Endothelial cell of umbilical vein (primary cell): Measurements from ENCODE around the gene RPL18. TPM values are rescaled to one million over a fixed set of nuclear protein-coding genes. Genes with fewer than 3 reads are reported as not detected.
A peak's percentile ranks its signal among the peaks of the same experiment; 100 is the strongest.

Experiments used
- BruUV-seq: library from RNA; stranded (reverse); fragments of 400-500 nt; replicated peaks from 2 replicates; lab custom pipeline; 2021; lab: Mats Ljungman, UMichigan
- CTCF ChIA-PET: fragments of 300-600, 350-600 bp; sonication (Branson Sonifier 250); formaldehyde crosslinking; loops from one replicate; lab custom pipeline; 2021; ENCODE audit warnings: antibody characterized with exemption, inconsistent platforms; lab: Charles Lee
- POLR2A ChIA-PET: fragments of 300-600, 350-600 bp; sonication (Branson Sonifier 250); formaldehyde crosslinking; loops from one replicate; lab custom pipeline; 2021; ENCODE audit warnings: antibody characterized with exemption, inconsistent platforms; lab: Charles Lee
- DNase-seq: peaks from one replicate; pipeline ENCODE4 v3.0.0-alpha.2; 2011; ENCODE audit warnings: low read depth, low spot score
- FAIRE-seq: peaks from 2 replicates; lab custom pipeline; 2011; peaks lifted over from hg19 to GRCh38; lab: Jason Lieb, UNC
- H2AFZ ChIP-seq: 2 replicates; pipeline ENCODE4 v1.6.0; 2012; ENCODE audit warnings: low read depth, low read length, control low read depth, inconsistent platforms
- H3K27ac ChIP-seq: 2 replicates; pipeline ENCODE4 v1.5.1; 2011; ENCODE audit warnings: low read depth, mild to moderate bottlenecking, control low read depth, low read length, moderate library complexity; ENCODE audit not compliant: insufficient read depth
- H3K27me3 ChIP-seq, 2 experiments: 2 replicates each; pipeline versions ENCODE4 v1.6.0 to v1.6.1; 2011; ENCODE audit warnings: low read length in 2 of 2, mixed read lengths in 1 of 2; ENCODE audit not compliant: control insufficient read depth in 2 of 2, insufficient read depth in 2 of 2
- H3K36me3 ChIP-seq, 2 experiments: 2 replicates in 1 of 2; 3 replicates in 1 of 2; pipeline ENCODE4 v1.5.1; 2011; ENCODE audit warnings: low read length in 2 of 2, mild to moderate bottlenecking in 1 of 2, moderate library complexity in 1 of 2; ENCODE audit not compliant: control insufficient read depth in 2 of 2, insufficient read depth in 2 of 2; ENCODE audit errors: extremely low read depth in 1 of 2
- H3K4me1 ChIP-seq: 3 replicates; pipeline ENCODE4 v1.5.1; 2011; ENCODE audit warnings: mild to moderate bottlenecking, low read length; ENCODE audit not compliant: control insufficient read depth, insufficient read depth; ENCODE audit errors: extremely low read depth
- H3K4me2 ChIP-seq: 2 replicates; pipeline ENCODE4 v1.6.1; 2011; ENCODE audit warnings: low read length, control low read depth, mixed read lengths; ENCODE audit not compliant: insufficient read depth
- H3K4me3 ChIP-seq, 3 experiments: fragments of 200-600 bp in 1 of 3; sonication (generic), shearing (Covaris generic) in 1 of 3; replicated peaks in 1 of 3; 2 replicates each; pipeline ENCODE4 v1.5.1; 2011 to 2016; ENCODE audit warnings: control low read depth in 3 of 3, low read length in 3 of 3, mild to moderate bottlenecking in 2 of 3, inconsistent platforms in 1 of 3, low read depth in 1 of 3, moderate library complexity in 1 of 3; ENCODE audit not compliant: insufficient read depth in 1 of 3
- H3K79me2 ChIP-seq: 2 replicates; pipeline ENCODE4 v1.6.0; 2012; ENCODE audit warnings: low read length, inconsistent platforms; ENCODE audit not compliant: control insufficient read depth, insufficient read depth
- H3K9ac ChIP-seq: replicated peaks from 2 replicates; pipeline ENCODE3; 2011; ENCODE audit warnings: low read length, control low read depth; ENCODE audit not compliant: insufficient read depth; ENCODE audit errors: extremely low read depth
- H3K9me1 ChIP-seq: replicated peaks from 3 replicates; pipeline ENCODE4 v1.6.0; 2011; ENCODE audit warnings: mild to moderate bottlenecking, low read length; ENCODE audit not compliant: control insufficient read depth, insufficient read depth; ENCODE audit errors: extremely low read depth
- H3K9me3 ChIP-seq: replicated peaks from 2 replicates; pipeline ENCODE4 v1.5.1; 2012; ENCODE audit warnings: low read length, inconsistent platforms; ENCODE audit not compliant: control insufficient read depth, insufficient read depth
- H4K20me1 ChIP-seq: replicated peaks from 2 replicates; pipeline ENCODE3; 2011; ENCODE audit warnings: mild to moderate bottlenecking, low read length; ENCODE audit not compliant: control insufficient read depth, insufficient read depth; ENCODE audit errors: extremely low read depth
- CTCF ChIP-seq, 2 donors: IDR thresholded peaks; 1 replicate in 1 of 2; 2 replicates in 1 of 2; pipeline ENCODE4 v1.5.1; 2011; ENCODE audit warnings: low read length in 2 of 2, mild to moderate bottlenecking in 2 of 2, moderate library complexity in 2 of 2, control low read depth in 1 of 2, inconsistent platforms in 1 of 2, low read depth in 1 of 2; ENCODE audit not compliant: insufficient read depth in 1 of 2; ENCODE audit errors: extremely low read depth in 1 of 2
- EZH2 ChIP-seq: IDR thresholded peaks from 2 replicates; pipeline ENCODE4 v1.6.1; 2012; ENCODE audit warnings: borderline replicate concordance, low read depth, mild to moderate bottlenecking, moderate library complexity, low read length, inconsistent platforms; ENCODE audit not compliant: severe bottlenecking
- FOS ChIP-seq: IDR thresholded peaks from 2 replicates; pipeline ENCODE4 v1.6.1; 2011; ENCODE audit warnings: mild to moderate bottlenecking, low read length, moderate library complexity, borderline replicate concordance; ENCODE audit not compliant: insufficient read depth
- GATA2 ChIP-seq: IDR thresholded peaks from 2 replicates; pipeline ENCODE4 v1.7.0; 2011; ENCODE audit warnings: low read depth, mild to moderate bottlenecking, moderate library complexity, mixed read lengths, low read length; ENCODE audit not compliant: insufficient read length, insufficient read depth
- JUN ChIP-seq: IDR thresholded peaks from 2 replicates; pipeline ENCODE4 v1.6.1; 2011; ENCODE audit warnings: borderline replicate concordance, low read depth; ENCODE audit not compliant: insufficient read length, insufficient read depth
- MAX ChIP-seq: IDR thresholded peaks from 2 replicates; pipeline ENCODE4 v1.6.1; 2011; ENCODE audit not compliant: insufficient read depth, insufficient read length
- MYC ChIP-seq: IDR thresholded peaks from one replicate; pipeline ENCODE4 v1.6.1; 2011; ENCODE audit warnings: mild to moderate bottlenecking, low read depth, low read length
- POLR2A ChIP-seq: IDR thresholded peaks from 2 replicates; pipeline ENCODE4 v1.6.1; 2012; ENCODE audit warnings: low read depth, mild to moderate bottlenecking, control low read depth, low read length
- POLR2AphosphoS5 ChIP-seq: IDR thresholded peaks from 2 replicates; pipeline ENCODE4 v1.6.1; 2012; ENCODE audit warnings: low read depth, mild to moderate bottlenecking, control low read depth, low read length, moderate library complexity; ENCODE audit not compliant: insufficient read depth
- dilution Hi-C: fragments of 300-500 bp; cut with MboI; formaldehyde crosslinking; loops from one replicate; pipeline ENCODE4 v1.15.0; 2019; ENCODE audit warnings: low sequenced_read_pairs; ENCODE audit not compliant: extremely low pct_ligation_motif_present
- intact Hi-C: fragments of 100-400 bp; cut with micrococcal nuclease; formaldehyde crosslinking; loops from one replicate; pipeline ENCODE4 v1.10.0; 2022
- polyA plus RNA-seq, 4 experiments: library from polyadenylated mRNA; depleted of rRNA in 3 of 4; stranded (reverse) in 3 of 4; unstranded in 1 of 4; fragments of >200 nt; gene quantifications; 2 replicates each; pipeline versions ENCODE4 v1.2.1 to v1.2.3, GENCODE V29; 2011 to 2012; ENCODE audit warnings: missing spikeins in 1 of 4
- total RNA-seq: library from RNA; stranded (reverse); gene quantifications from 2 replicates; pipeline ENCODE4 v1.2.3, GENCODE V29; 2021

Gene RPL18
- total and polyA plus RNA-seq, 2 donors (not counting 3 experiments of a cell fraction or from before 2014, with no cell fraction given) = 1,407 to 2,154 TPM

DNA sequence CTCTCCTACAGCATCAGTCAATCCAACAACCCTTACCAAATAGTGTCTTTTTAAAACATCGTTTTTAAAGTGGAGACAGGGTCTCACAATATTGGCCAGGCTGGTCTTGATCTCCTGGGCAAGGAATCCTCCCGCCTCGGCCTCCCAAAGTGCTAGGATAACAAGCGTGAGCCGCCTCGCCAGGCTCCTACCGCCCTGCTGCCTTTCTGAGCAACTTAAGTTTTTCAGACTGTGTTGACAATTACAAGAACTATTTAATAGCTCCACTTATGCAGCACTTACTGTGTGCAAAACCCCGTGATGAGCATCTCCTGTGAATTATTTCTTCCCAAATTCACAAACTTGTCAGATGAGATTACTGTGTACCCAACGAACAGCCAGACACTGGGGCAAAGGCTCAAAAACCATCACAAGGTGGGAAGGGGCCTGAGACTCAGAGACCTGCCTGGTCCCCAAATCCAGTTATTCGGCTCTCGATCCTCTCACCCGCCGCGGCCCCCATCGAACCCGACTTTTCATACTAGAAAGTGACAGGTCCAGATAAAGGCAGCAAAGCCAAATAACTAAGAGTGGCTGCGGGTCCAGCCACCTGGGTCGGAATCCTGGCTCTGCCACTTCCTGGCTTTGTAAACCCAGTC lies 581 bp downstream of the RPL18 start:
- Histone ChIP-seq H3K9me3 (no peaks in the 10 kb centered on the region), H3K4me2 (peak overlapping the region; percentile 99), H3K27me3 (no peaks in the 10 kb centered on the region), H3K4me1 (peaks cover 26% of the 10 kb centered on the region), H3K27ac (peak overlapping the region; percentile 86), H2AFZ (no peak overlapping the region), H3K9me1 (no peaks in the 10 kb centered on the region), H4K20me1 (no peaks in the 10 kb centered on the region), H3K36me3 (peaks cover 19 to 24% of the 10 kb centered on the region in 2 experiments), H3K79me2 (peaks cover 38% of the 10 kb centered on the region), H3K4me3 (peak overlapping the region; percentile 85 to 99 (median 96)), H3K9ac (peak overlapping the region; percentile 99)
- BruUV-seq = TSS peak; percentile 69
- intact Hi-C loops (no loop called here), dilution Hi-C loops (no loop called here)
- DNase-seq (no peak), FAIRE-seq (peak; percentile 66)
- POLR2A ChIA-PET = interaction anchor here (0.8 to 1.6 kb wide), 5 partner anchors 10 to 45 kb away, joined by 3 to 15 read pairs (median 4); no protein-coding TSS in a partner anchor
- CTCF ChIA-PET = interaction anchor here (0.7 to 2.0 kb wide), 4 partner anchors 10 to 224 kb away, joined by 4 to 12 read pairs (median 5); partner anchors contain the start of gene CA11
- TF ChIP-seq JUN (no peak), MAX (no peak), POLR2A (no peak), CTCF (IDR thresholded peaks at IDR 0.05; ENCODE audit: extremely low read depth in 1 of 2, insufficient read depth in 1 of 2, low read depth in 1 of 2, low read length in 2 of 2) (no peak), FOS (no peak), POLR2AphosphoS5 (no peak), GATA2 (no peak), EZH2 (no peak), MYC (no peak)
